IMR-90 (cell line): Measurements from ENCODE around the gene C6orf52. TPM values are rescaled to one million over a fixed set of nuclear protein-coding genes. Genes with fewer than 3 reads are reported as not detected.

Experiments used
- ATAC-seq: fragments of 200-7000 bp; cut with Tn5 transposase; 2 replicates; pipeline ENCODE4 v1.9.1; 2020; ENCODE audit warnings: low read depth, mild to moderate bottlenecking, moderate library complexity
- BruUV-seq: library from RNA; stranded (reverse); fragments of 400-500 nt; replicated peaks from 2 replicates; lab custom pipeline; 2021; lab: Mats Ljungman, UMichigan
- CTCF ChIA-PET: fragments of 300-600 bp; formaldehyde crosslinking; extraction: SDS; loops from one replicate; lab custom pipeline; 2021; ENCODE audit warnings: antibody characterized with exemption; lab: Yijun Ruan, JAX
- POLR2A ChIA-PET: fragments of 300-600 bp; sonication (Branson Sonifier 250); formaldehyde crosslinking; loops from one replicate; lab custom pipeline; 2022; ENCODE audit warnings: antibody characterized with exemption; ENCODE audit not compliant: unreplicated experiment; lab: Charles Lee
- DNase-seq: peaks from one replicate; pipeline ENCODE4 v3.0.0; 2013
- H2AFZ ChIP-seq: replicated peaks from 2 replicates; pipeline ENCODE3; 2013; ENCODE audit warnings: low read length, mild to moderate bottlenecking; ENCODE audit not compliant: poor library complexity
- H2AK5ac ChIP-seq: 2 replicates; pipeline ENCODE4 v1.6.1; 2013; ENCODE audit warnings: low read depth, low read length, inconsistent platforms
- H2AK9ac ChIP-seq: replicated peaks from 2 replicates; pipeline ENCODE3; 2013; ENCODE audit warnings: mild to moderate bottlenecking, low read depth, low read length, moderate library complexity; ENCODE audit not compliant: poor library complexity
- H2BK120ac ChIP-seq: 2 replicates; pipeline ENCODE4 v1.6.1; 2013; ENCODE audit warnings: low read depth, low read length, inconsistent platforms
- H2BK15ac ChIP-seq: 3 replicates; pipeline ENCODE4 v1.6.1; 2013; ENCODE audit warnings: low read depth, low read length, inconsistent platforms
- H2BK20ac ChIP-seq: 2 replicates; pipeline ENCODE4 v1.6.1; 2013; ENCODE audit warnings: low read depth, mild to moderate bottlenecking, inconsistent platforms, low read length, moderate library complexity
- H2BK5ac ChIP-seq: 2 replicates; pipeline ENCODE4 v1.6.1; 2013; ENCODE audit warnings: mild to moderate bottlenecking, low read depth, low read length, inconsistent platforms; ENCODE audit not compliant: poor library complexity, severe bottlenecking
- H3K14ac ChIP-seq: replicated peaks from 2 replicates; pipeline ENCODE4 v1.6.1; 2013; ENCODE audit warnings: low read depth, low read length, inconsistent platforms
- H3K18ac ChIP-seq: 2 replicates; pipeline ENCODE4 v1.6.1; 2013; ENCODE audit warnings: low read depth, low read length, control low read depth
- H3K23ac ChIP-seq: 2 replicates; pipeline ENCODE4 v1.6.1; 2013; ENCODE audit warnings: low read depth, low read length, inconsistent platforms
- H3K27ac ChIP-seq: 2 replicates; pipeline ENCODE4 v1.5.1; 2013; ENCODE audit warnings: mild to moderate bottlenecking, control low read depth, low read length; ENCODE audit not compliant: insufficient read depth
- H3K27me3 ChIP-seq: 2 replicates; pipeline ENCODE4 v1.6.1; 2013; ENCODE audit warnings: low read length; ENCODE audit not compliant: control insufficient read depth, insufficient read depth
- H3K36me3 ChIP-seq: 2 replicates; pipeline ENCODE4 v1.6.1; 2013; ENCODE audit warnings: low read length, mixed read lengths; ENCODE audit not compliant: control insufficient read depth, insufficient read depth
- H3K4ac ChIP-seq: 2 replicates; pipeline ENCODE4 v1.6.1; 2013; ENCODE audit warnings: low read depth, low read length, inconsistent platforms
- H3K4me1 ChIP-seq: 2 replicates; pipeline ENCODE4 v1.6.1; 2013; ENCODE audit warnings: low read length, mixed read lengths; ENCODE audit not compliant: control insufficient read depth, insufficient read depth
- H3K4me2 ChIP-seq: 2 replicates; pipeline ENCODE4 v1.6.1; 2013; ENCODE audit warnings: low read depth, mild to moderate bottlenecking, control low read depth, low read length, moderate library complexity
- H3K4me3 ChIP-seq: 2 replicates; pipeline ENCODE4 v1.5.1; 2013; ENCODE audit warnings: low read depth, mild to moderate bottlenecking, control low read depth, low read length, moderate library complexity; ENCODE audit not compliant: insufficient read depth
- H3K56ac ChIP-seq: 2 replicates; pipeline ENCODE4 v1.6.1; 2013; ENCODE audit warnings: low read length, inconsistent platforms; ENCODE audit not compliant: insufficient read depth; ENCODE audit errors: extremely low read depth
- H3K79me1 ChIP-seq, 2 experiments: 2 replicates each; pipeline ENCODE4 v1.6.1; 2013; ENCODE audit warnings: low read length in 2 of 2, inconsistent platforms in 1 of 2, low read depth in 1 of 2
- H3K9ac ChIP-seq: 2 replicates; pipeline ENCODE4 v1.6.1; 2013; ENCODE audit warnings: low read depth, low read length, control low read depth
- H3K9me1 ChIP-seq: 2 replicates; pipeline ENCODE4 v1.6.1; 2013; ENCODE audit warnings: low read length, inconsistent platforms; ENCODE audit not compliant: insufficient read depth
- H3K9me3 ChIP-seq: 2 replicates; pipeline ENCODE4 v1.6.1; 2013; ENCODE audit warnings: low read length; ENCODE audit not compliant: control insufficient read depth, insufficient read depth
- H4K20me1 ChIP-seq: 2 replicates; pipeline ENCODE4 v1.6.1; 2013; ENCODE audit warnings: low read length, inconsistent platforms; ENCODE audit not compliant: insufficient read depth
- H4K5ac ChIP-seq: 2 replicates; pipeline ENCODE4 v1.6.1; 2013; ENCODE audit warnings: mild to moderate bottlenecking, low read depth, low read length, control low read depth
- H4K8ac ChIP-seq, 2 experiments: 2 replicates each; pipeline ENCODE4 v1.6.1; 2013; ENCODE audit warnings: low read depth in 2 of 2, low read length in 2 of 2, control low read depth in 1 of 2, inconsistent platforms in 1 of 2
- H4K91ac ChIP-seq: 2 replicates; pipeline ENCODE4 v1.6.1; 2013; ENCODE audit warnings: low read depth, low read length, inconsistent platforms; ENCODE audit not compliant: insufficient read depth
- CEBPB ChIP-seq: IDR thresholded peaks from 2 replicates; pipeline ENCODE4 v1.6.1; 2012; ENCODE audit warnings: low read depth, low read length, improper control_type of control experiment
- CHD1 ChIP-seq: IDR thresholded peaks from 2 replicates; pipeline ENCODE4 v1.6.1; 2012; ENCODE audit warnings: low read depth, low read length, improper control_type of control experiment
- ELK1 ChIP-seq: fragments of 150-350 bp; IDR thresholded peaks from 2 replicates; pipeline ENCODE4 v1.6.1; 2016; ENCODE audit warnings: low read depth, mild to moderate bottlenecking, low read length, moderate library complexity, borderline replicate concordance
- MAZ ChIP-seq: IDR thresholded peaks from 2 replicates; pipeline ENCODE4 v1.6.1; 2012; ENCODE audit warnings: low read depth, mild to moderate bottlenecking, low read length, improper control_type of control experiment, moderate library complexity, borderline replicate concordance
- MXI1 ChIP-seq: IDR thresholded peaks from 2 replicates; pipeline ENCODE4 v1.6.1; 2012; ENCODE audit warnings: low read depth, mild to moderate bottlenecking, low read length, moderate library complexity, borderline replicate concordance
- POLR2A ChIP-seq: IDR thresholded peaks from 2 replicates; pipeline ENCODE4 v1.6.1; 2012; ENCODE audit warnings: mild to moderate bottlenecking, low read depth, low read length
- RAD21 ChIP-seq: IDR thresholded peaks from 2 replicates; pipeline ENCODE4 v1.6.1; 2012; ENCODE audit warnings: low read length, improper control_type of control experiment
- RFX5 ChIP-seq: IDR thresholded peaks from 2 replicates; pipeline ENCODE4 v1.8.0; 2012; ENCODE audit warnings: low read depth, mild to moderate bottlenecking, low read length, moderate library complexity
- SMC3 ChIP-seq: fragments of 150-350 bp; IDR thresholded peaks from 2 replicates; pipeline ENCODE4 v1.6.1; 2016; ENCODE audit warnings: low read depth, mild to moderate bottlenecking, antibody characterized with exemption, low read length, moderate library complexity
- WGBS, 2 experiments: methylation state at CpG; one replicate each; pipeline versions ENCODE4 v1.1.5 to v1.1.7; 2013; ENCODE audit warnings: missing lambda C conversion rate in 2 of 2; ENCODE audit not compliant: insufficient read length in 1 of 2; ENCODE audit errors: extremely low coverage in 2 of 2; 5-methylcytosine and 5-hydroxymethylcytosine counted together
- dilution Hi-C: fragments of 300-500 bp; cut with HindIII; formaldehyde crosslinking; loops from one replicate; pipeline ENCODE4 v1.14.3; 2018; ENCODE audit warnings: low sequenced_read_pairs; ENCODE audit not compliant: unreplicated experiment
- in situ Hi-C: fragments of 300-500 bp; cut with MboI; formaldehyde crosslinking; loops from 3 replicates; pipeline ENCODE4 v1.14.3; 2019; ENCODE audit warnings: low sequenced_read_pairs, inconsistent platforms, mixed read lengths
- intact Hi-C: fragments of 100-400 bp; cut with micrococcal nuclease; formaldehyde crosslinking; loops from 2 replicates; pipeline ENCODE4 v1.10.0; 2022
- polyA plus RNA-seq, 3 experiments: library from polyadenylated mRNA; depleted of rRNA; stranded (reverse); fragments of >200 nt; gene quantifications; 2 replicates each; pipeline ENCODE4 v1.2.3, GENCODE V29; 2012; ENCODE audit warnings: low replicate concordance in 1 of 3
- total RNA-seq: library from RNA; depleted of rRNA; stranded (reverse); fragments of >200 nt; gene quantifications from 2 replicates; pipeline ENCODE4 v1.2.3, GENCODE V29; 2012

The C6orf52 gene
- total and polyA plus RNA-seq, 2 of the 4 experiments (the other 2 are of a cell fraction) = 0.31 TPM; not detected in 1

DNA sequence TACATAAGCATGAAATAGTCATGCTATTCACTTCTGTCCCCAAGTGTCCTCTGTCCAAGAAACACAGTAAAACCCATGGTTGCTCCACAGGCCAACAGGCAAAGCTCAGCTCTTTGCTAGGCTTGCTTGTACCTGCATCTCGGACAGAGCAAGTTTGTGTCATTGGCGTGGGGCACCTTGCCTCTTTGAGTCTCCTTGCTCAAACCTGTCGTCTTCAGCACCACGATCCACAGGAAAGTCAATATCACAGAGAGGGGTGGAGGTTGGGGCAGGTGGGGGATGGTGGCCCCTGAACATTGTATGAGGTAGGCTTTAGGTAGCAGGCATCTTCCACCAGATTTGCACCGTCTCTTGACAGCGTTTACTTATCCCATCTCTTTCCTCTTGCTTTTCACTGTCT, 49.1 kb upstream of the C6orf52 start:
- ATAC-seq (no peak), DNase-seq (no peak)
- Histone ChIP-seq H3K56ac (no peak overlapping the region), H2AFZ (no peak overlapping the region), H3K27me3 (no peaks in the 10 kb centered on the region), H3K4me3 (no peak overlapping the region), H2BK5ac (no peak overlapping the region), H2AK9ac (no peak overlapping the region), H3K79me1 (peaks cover 7 to 19% of the 10 kb centered on the region in 2 experiments; a peak in 3 of 4 replicates), H4K5ac (no peak overlapping the region), H3K9me3 (no peaks in the 10 kb centered on the region), H2AK5ac (no peak overlapping the region), H4K20me1 (no peaks in the 10 kb centered on the region), H3K9me1 (peaks cover 3% of the 10 kb centered on the region; the same call in 1 of the 2 replicates), H3K4ac (no peak overlapping the region), H3K23ac (no peak overlapping the region), H3K4me2 (no peak overlapping the region), H3K36me3 (peaks cover 8% of the 10 kb centered on the region; the same call in 1 of the 2 replicates), H2BK20ac (no peak overlapping the region), H2BK15ac (no peak overlapping the region), H4K8ac (no peak overlapping the region), H3K27ac (no peak overlapping the region), H4K91ac (no peak overlapping the region), H3K9ac (no peak overlapping the region), H3K4me1 (no peaks in the 10 kb centered on the region; the same call in 1 of the 2 replicates), H3K18ac (no peak overlapping the region), H3K14ac (no peak overlapping the region), H2BK120ac (no peak overlapping the region)
- TF ChIP-seq RAD21 (no peak), RFX5 (no peak), CHD1 (no peak), CEBPB (no peak), ELK1 (no peak), POLR2A (no peak), MAZ (no peak), SMC3 (no peak), MXI1 (no peak)
- BruUV-seq = no TSS peak
- 100% methylated on average over 1 of the region's 6 CpGs; no CpG with 5 or more reads in 1 of the 2 experiments for WGBS, 2 experiments
- intact Hi-C loops (no loop called here), dilution Hi-C loops (no loop called here), in situ Hi-C loops (loop anchor here (25.0 kb wide), 1 partner anchor 1256 kb away; no protein-coding TSS in a partner anchor)
- POLR2A ChIA-PET = no interaction called here
- CTCF ChIA-PET = no interaction called here
